Measurements from ENCODE around the gene C2orf76. TPM values are rescaled to one million over a fixed set of nuclear protein-coding genes. Genes with fewer than 3 reads are reported as not detected.

Gene C2orf76
- total RNA-seq, 2 donors from 2014 or later, result 5.3 to 6.8 TPM

GRCh38 chr2:119255760-119256581 is 110.7 kb downstream of the C2orf76 start:
- ATAC-seq (no peak), DNase-seq (no peak)
- intact Hi-C loops (cut with DNase I, micrococcal nuclease), result no loop called here

DNA sequence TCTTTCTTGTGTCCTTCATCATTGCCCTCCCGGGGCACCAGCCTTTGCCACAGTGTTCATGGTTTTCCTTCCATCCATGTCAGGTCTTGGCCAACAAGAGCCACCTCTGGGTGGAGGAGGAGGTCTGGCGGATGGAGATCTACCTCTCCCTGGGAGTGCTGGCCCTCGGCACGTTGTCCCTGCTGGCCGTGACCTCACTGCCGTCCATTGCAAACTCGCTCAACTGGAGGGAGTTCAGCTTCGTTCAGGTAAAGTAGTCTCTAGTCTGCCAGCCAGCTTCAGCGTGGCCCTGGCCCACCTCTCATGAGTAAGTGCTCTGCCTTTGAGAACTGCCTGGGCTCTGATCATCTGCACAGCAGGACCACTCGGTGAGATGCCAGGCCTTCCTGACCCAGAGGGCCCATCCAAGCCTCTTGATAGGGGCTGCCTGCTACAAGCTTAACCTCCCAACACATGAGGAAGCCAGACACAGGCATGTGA is 112.0 kb downstream of the C2orf76 start:
- no peak for DNase-seq

DNA sequence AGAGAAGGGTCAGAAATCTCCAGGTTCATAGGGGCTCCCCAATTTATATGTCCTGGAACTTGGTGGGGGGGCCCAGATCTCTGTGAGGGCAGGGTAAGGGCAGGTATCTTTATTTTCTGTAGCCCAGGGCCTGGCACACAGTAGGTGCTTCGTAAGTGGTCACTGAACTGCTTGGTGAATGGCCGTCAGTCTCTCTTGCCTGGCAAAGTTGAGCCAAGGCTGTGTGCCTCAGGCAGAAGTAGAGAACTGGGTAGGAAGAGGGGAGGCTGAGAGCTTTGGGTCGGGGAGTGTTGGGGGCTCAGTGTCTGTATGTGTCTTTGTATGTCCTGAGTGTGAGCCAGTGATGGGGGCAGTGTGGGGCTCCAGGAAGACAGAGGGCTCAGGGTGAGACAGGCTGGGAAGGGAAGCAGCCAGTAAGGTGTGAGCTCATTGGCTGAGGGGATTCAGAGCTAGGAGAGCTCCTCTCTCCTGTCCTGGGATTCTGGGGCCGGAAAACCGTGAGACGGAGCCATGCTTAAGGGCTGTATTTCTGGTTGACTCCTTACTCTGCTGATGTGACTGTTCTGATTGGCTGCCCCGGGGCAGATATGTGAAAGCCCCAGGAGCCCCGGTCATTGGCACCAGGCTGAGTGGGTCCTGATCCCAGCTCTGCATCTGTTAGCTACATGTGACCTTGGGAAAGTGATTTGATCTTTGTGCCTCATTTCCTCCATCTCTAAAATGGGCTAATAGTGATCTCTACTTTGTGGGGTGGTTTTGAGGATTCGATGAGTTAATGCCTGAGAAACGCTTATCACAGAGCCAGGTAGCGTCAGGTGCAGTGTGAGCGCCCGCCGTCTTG is 112.7 kb downstream of the C2orf76 start:
- DNase-seq (no peak), ATAC-seq (no peak)
- intact Hi-C loops (cut with DNase I, micrococcal nuclease), result no loop called here

More for the DNA sequence above, 112.0 kb downstream of the C2orf76 start:
- no peak for ATAC-seq
- intact Hi-C loops (cut with DNase I, micrococcal nuclease), result no loop called here

DNA sequence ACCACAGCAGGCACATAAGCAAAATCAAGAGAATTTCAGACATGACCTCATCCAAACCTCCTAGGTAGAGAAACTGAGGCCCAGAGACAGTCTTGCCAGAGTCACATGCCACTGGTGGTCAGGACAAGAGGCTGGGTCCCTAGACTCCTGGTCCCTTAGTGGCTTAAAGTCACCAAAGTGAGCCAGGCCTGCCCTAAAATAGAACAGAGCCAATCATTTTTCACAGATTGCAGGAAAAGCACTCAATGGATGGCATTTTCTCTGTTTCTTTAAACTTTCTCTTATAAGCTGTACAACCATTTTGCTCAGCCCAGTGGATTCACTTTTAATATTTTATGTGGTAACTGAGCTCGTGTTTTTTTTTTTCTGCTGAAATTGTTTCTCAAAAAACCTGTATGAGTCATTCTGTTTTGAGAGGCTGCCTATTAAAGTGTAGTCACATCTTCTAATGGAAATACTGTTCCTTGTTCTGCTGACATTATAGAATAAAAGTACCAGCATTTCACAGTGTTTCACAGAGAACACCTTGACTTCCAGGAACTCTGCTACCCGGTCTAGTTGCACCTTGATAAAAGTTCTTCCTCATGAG is 113.4 kb downstream of the C2orf76 start:
- DNase-seq, result no peak
- no peak for ATAC-seq
- intact Hi-C loops (cut with DNase I, micrococcal nuclease), result no loop called here

Other genes starting within 250 kb of the C2orf76 start
- gene C1QL2, start 208.1 kb downstream of the C2orf76 start, total RNA-seq, result not detected
- 10 to 100 TPM; 19.4 to 29.6 TPM for gene STEAP3, start 143.0 kb downstream of the C2orf76 start, total RNA-seq
- gene DBI, start 143 bp upstream of the C2orf76 start, total RNA-seq, result 100 to 1,000 TPM; 194 to 300 TPM
- gene TMEM37, start 65.0 kb upstream of the C2orf76 start, total RNA-seq, result 100 to 1,000 TPM in 1 of 2 donors, 10 to 100 TPM in 1; 71.8 to 119 TPM
- gene SCTR, start 157.6 kb upstream of the C2orf76 start, total RNA-seq, result under 1 TPM in 1 of 2 donors, not detected in 1; 0.45 TPM
- gene CFAP221, start 177.6 kb upstream of the C2orf76 start, total RNA-seq, result not detected